OCI-LY1 (cell line): ENCODE measurements around the gene LMBRD1.
A peak's percentile ranks its signal among the peaks of the same experiment; 100 is the strongest.
"Not testable (repeated sequence)": the region's sequence is repeated elsewhere in the genome, so short reads cannot be mapped to it uniquely, and the experiment has no call there.

Experiments used
- H2AFZ ChIP-seq: fragments of 200-600 bp; sonication (generic), shearing (Covaris generic); 2 replicates; pipeline ENCODE4 v1.6.0; 2014; ENCODE audit warnings: antibody characterized with exemption, mild to moderate bottlenecking, low read length
- H3F3A ChIP-seq: fragments of 200-600 bp; sonication (generic), shearing (Covaris generic); 2 replicates; pipeline ENCODE4 v1.6.0; 2014; ENCODE audit warnings: mild to moderate bottlenecking, antibody characterized with exemption, low read length, moderate library complexity; ENCODE audit not compliant: insufficient read depth
- H3K27ac ChIP-seq: fragments of 200-600 bp; sonication (generic); 2 replicates; pipeline ENCODE4 v1.5.1; 2014; ENCODE audit warnings: low read length, mixed run types, mild to moderate bottlenecking, low read depth; ENCODE audit not compliant: poor library complexity, severe bottlenecking
- H3K27me3 ChIP-seq: fragments of 200-600 bp; sonication (generic); 2 replicates; pipeline ENCODE4 v1.6.0; 2014; ENCODE audit warnings: antibody characterized with exemption, mild to moderate bottlenecking, low read length, moderate library complexity; ENCODE audit not compliant: insufficient read depth
- H3K36me3 ChIP-seq: fragments of 200-600 bp; sonication (generic); 2 replicates; pipeline ENCODE4 v1.6.1; 2014; ENCODE audit warnings: mild to moderate bottlenecking, antibody characterized with exemption, low read length, moderate library complexity, mixed read lengths; ENCODE audit not compliant: insufficient read depth
- H3K4me1 ChIP-seq: fragments of 200-600 bp; sonication (generic); 2 replicates; pipeline ENCODE4 v1.5.1; 2014; ENCODE audit warnings: mild to moderate bottlenecking, low read length, moderate library complexity; ENCODE audit not compliant: insufficient read depth, severe bottlenecking
- H3K4me2 ChIP-seq: fragments of 200-600 bp; sonication (generic), shearing (Covaris generic); 2 replicates; pipeline ENCODE4 v1.6.1; 2014; ENCODE audit warnings: low read length
- H3K4me3 ChIP-seq: fragments of 200-600 bp; sonication (generic); 2 replicates; pipeline ENCODE4 v1.5.1; 2014; ENCODE audit warnings: low read length, low read depth, mild to moderate bottlenecking, mixed read lengths; ENCODE audit not compliant: poor library complexity, severe bottlenecking
- H3K79me2 ChIP-seq: fragments of 200-600 bp; shearing (Covaris generic); 2 replicates; pipeline ENCODE4 v1.6.1; 2016; ENCODE audit warnings: mixed run types, low read length, mixed read lengths; ENCODE audit not compliant: insufficient read depth
- H3K9ac ChIP-seq: fragments of 200-600 bp; sonication (generic), shearing (Covaris generic); 2 replicates; pipeline ENCODE4 v1.6.1; 2014; ENCODE audit warnings: mild to moderate bottlenecking, low read length, mixed read lengths
- H3K9me2 ChIP-seq: fragments of 200-600 bp; sonication (generic), shearing (Covaris generic); 2 replicates; pipeline ENCODE4 v1.6.1; 2014; ENCODE audit warnings: low read depth, mild to moderate bottlenecking, low read length, mixed read lengths
- H3K9me3 ChIP-seq: fragments of 200-600 bp; shearing (Covaris generic); 2 replicates; pipeline ENCODE4 v1.6.1; 2014; ENCODE audit warnings: low read length, mixed read lengths
- H4K20me1 ChIP-seq: fragments of 200-600 bp; sonication (generic), shearing (Covaris generic); 2 replicates; pipeline ENCODE4 v1.6.0; 2016; ENCODE audit warnings: mild to moderate bottlenecking, low read length; ENCODE audit not compliant: insufficient read depth
- CTCF ChIP-seq: fragments of 200-600 bp; sonication (generic), shearing (Covaris generic); IDR thresholded peaks from 2 replicates; pipeline ENCODE4 v1.5.1; 2017; ENCODE audit warnings: mild to moderate bottlenecking, antibody characterized with exemption, low read length, moderate library complexity, mixed read lengths
- EZH2 ChIP-seq: fragments of 200-600 bp; sonication (generic), shearing (Covaris generic); IDR thresholded peaks from 2 replicates; pipeline ENCODE4 v1.8.0; 2017; ENCODE audit warnings: borderline replicate concordance, mixed run types, mild to moderate bottlenecking, antibody characterized with exemption, low read length, moderate library complexity, mixed read lengths

Gene LMBRD1

GRCh38 chr6:69827276-69827893 lies 30.6 kb upstream of the LMBRD1 start:
- Histone ChIP-seq H3K79me2 (no peaks in the 10 kb centered on the region), H3K4me2 (no peak overlapping the region), H4K20me1 (no peaks in the 10 kb centered on the region), H3K36me3 (no peaks in the 10 kb centered on the region), H2AFZ (no peak overlapping the region), H3F3A (no peaks in the 10 kb centered on the region), H3K9me2 (no peaks in the 10 kb centered on the region), H3K4me3 (no peak overlapping the region), H3K4me1 (no peaks in the 10 kb centered on the region), H3K9ac (no peak overlapping the region), H3K27me3 (no peaks in the 10 kb centered on the region), H3K9me3 (no peaks in the 10 kb centered on the region; the same call in 1 of the 2 replicates), H3K27ac (no peak overlapping the region)
- TF ChIP-seq EZH2, result no peak
- TF ChIP-seq CTCF, result no peak

- Histone ChIP-seq H3K27me3 (no peaks in the 10 kb centered on the region), H3K9me3 (no peaks in the 10 kb centered on the region; the same call in 1 of the 2 replicates), H2AFZ (peak overlapping the region; percentile 34; the same call in 1 of the 2 replicates), H3K4me2 (no peak overlapping the region), H3K79me2 (no peaks in the 10 kb centered on the region), H3K4me1 (no peaks in the 10 kb centered on the region), H3F3A (no peaks in the 10 kb centered on the region), H3K9ac (no peak overlapping the region), H3K4me3 (no peak overlapping the region), H3K36me3 (no peaks in the 10 kb centered on the region), H3K27ac (no peak overlapping the region), H3K9me2 (no peaks in the 10 kb centered on the region), H4K20me1 (no peaks in the 10 kb centered on the region)
- no peak for TF ChIP-seq CTCF
- no peak for TF ChIP-seq EZH2
Observed at GRCh38 chr6:69825904-69826303, 29.1 kb upstream of the LMBRD1 start.

- H3K27ac ChIP-seq, H3K4me2 ChIP-seq, H4K20me1 ChIP-seq, H3K79me2 ChIP-seq, H3K9me3 ChIP-seq, H3K4me1 ChIP-seq, H3F3A ChIP-seq, H3K27me3 ChIP-seq, H3K4me3 ChIP-seq, H2AFZ ChIP-seq, H3K36me3 ChIP-seq, H3K9ac ChIP-seq, H3K9me2 ChIP-seq: not testable (repeated sequence)
Observed at GRCh38 chr6:69824355-69824754, 27.5 kb upstream of the LMBRD1 start.

- Histone ChIP-seq H3K4me2 (no peak overlapping the region), H3K36me3 (no peaks in the 10 kb centered on the region), H3K4me1 (peaks cover 17% of the 10 kb centered on the region), H3K79me2 (no peaks in the 10 kb centered on the region), H3K27ac (no peak overlapping the region), H4K20me1 (no peaks in the 10 kb centered on the region), H3K9me3 (no peaks in the 10 kb centered on the region; the same call in 1 of the 2 replicates), H3K4me3 (no peak overlapping the region), H3K9me2 (no peaks in the 10 kb centered on the region), H3F3A (no peaks in the 10 kb centered on the region), H2AFZ (no peak overlapping the region), H3K27me3 (no peaks in the 10 kb centered on the region), H3K9ac (no peak overlapping the region)
- no peak for TF ChIP-seq EZH2
- TF ChIP-seq CTCF, result no peak
Observed at GRCh38 chr6:69820438-69820837, 23.6 kb upstream of the LMBRD1 start.
